Breast epithelium (tissue), 3 donors: ENCODE measurements around the gene ZNF70.

Experiments used
- CTCF ChIP-seq, 3 donors: fragments of 450-650 bp; IDR thresholded peaks; one replicate each; pipeline ENCODE4 v1.5.1; 2016 to 2017; ENCODE audit warnings: antibody characterized with exemption in 3 of 3, mild to moderate bottlenecking in 3 of 3, moderate library complexity in 3 of 3
- POLR2A ChIP-seq: fragments of 450-650 bp; IDR thresholded peaks from one replicate; pipeline ENCODE4 v1.6.1; 2016; ENCODE audit warnings: antibody characterized with exemption, mild to moderate bottlenecking, moderate library complexity
- POLR2AphosphoS5 ChIP-seq, 3 donors: sonication (generic); formaldehyde crosslinking; IDR thresholded peaks; one replicate each; pipeline ENCODE4 v1.6.1; 2017; ENCODE audit warnings: antibody characterized with exemption in 3 of 3

GRCh38 chr22:23779083-23779482 lies 28.2 kb upstream of the ZNF70 start:
- TF ChIP-seq CTCF (IDR thresholded peaks at IDR 0.05) (no peak), POLR2AphosphoS5 (IDR thresholded peaks at IDR 0.05) (no peak), POLR2A (no peak)
